GM18499 (cell line): ENCODE data around the gene SECISBP2L.

Experiments
- ATAC-seq: cut with Tn5 transposase; IDR thresholded peaks from one replicate; pipeline ENCODE4 v1.9.1; 2021; ENCODE audit warnings: moderate number of reproducible peaks; ENCODE audit not compliant: insufficient read depth, unreplicated experiment

SECISBP2L gene

DNA sequence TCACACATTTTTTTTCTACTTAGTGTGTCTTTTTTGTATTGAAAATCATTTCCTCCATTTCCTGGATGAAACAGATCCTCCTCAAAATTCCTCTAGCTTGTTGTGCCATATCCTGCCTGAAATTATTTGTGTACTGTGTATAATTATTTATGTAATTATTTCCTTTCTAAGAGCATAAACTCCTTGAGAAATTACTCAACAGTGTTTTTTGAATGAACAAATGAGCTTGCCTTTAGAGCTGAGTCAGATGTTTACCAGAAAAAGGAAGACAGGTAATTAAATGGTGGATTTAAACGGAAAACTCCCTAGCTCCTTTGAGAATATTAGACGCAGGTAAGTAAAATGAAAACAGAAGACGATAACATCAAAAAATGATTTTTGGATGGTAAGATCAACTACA lies 13.2 kb upstream of the SECISBP2L start:
- no peak for ATAC-seq

DNA sequence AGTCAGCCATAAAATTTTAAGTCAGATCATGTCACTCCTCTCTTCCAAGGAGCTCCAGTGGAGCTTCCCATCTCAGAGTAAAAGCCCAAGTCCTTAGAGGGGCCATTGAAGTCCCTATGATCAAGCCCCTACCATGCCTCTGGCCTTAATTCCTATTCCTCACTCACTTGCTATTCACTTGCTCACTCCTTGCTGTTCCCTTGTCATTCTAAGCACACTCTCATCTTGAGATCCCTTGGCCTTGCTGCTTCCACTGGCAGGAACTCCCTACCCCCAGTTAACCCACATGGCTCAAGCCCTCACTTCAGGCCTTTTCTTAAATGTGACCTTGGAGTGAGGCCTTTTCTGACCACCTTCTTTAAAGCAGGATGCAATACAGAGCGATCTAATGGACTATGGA lies 12.3 kb upstream of the SECISBP2L start:
- ATAC-seq, result no peak

DNA sequence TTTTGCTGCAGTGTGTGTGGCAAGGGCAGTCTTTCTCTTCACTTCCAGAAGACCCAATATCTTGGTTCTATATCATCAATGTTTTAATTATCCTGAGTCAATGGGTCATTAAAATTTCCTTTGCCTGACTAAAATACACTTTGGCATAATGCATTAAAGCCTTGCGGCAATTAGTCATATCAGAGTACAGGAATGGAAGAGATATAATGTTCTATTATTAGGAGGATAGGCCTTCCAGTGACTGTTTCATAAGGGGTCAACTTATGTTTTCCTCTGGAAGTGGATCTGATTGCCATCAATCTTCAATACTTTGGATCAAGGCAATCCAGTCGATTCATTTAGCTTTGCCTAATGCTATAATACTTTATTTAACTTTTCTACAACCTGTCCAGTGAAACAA lies 9.4 kb upstream of the SECISBP2L start:
- no peak for ATAC-seq

DNA sequence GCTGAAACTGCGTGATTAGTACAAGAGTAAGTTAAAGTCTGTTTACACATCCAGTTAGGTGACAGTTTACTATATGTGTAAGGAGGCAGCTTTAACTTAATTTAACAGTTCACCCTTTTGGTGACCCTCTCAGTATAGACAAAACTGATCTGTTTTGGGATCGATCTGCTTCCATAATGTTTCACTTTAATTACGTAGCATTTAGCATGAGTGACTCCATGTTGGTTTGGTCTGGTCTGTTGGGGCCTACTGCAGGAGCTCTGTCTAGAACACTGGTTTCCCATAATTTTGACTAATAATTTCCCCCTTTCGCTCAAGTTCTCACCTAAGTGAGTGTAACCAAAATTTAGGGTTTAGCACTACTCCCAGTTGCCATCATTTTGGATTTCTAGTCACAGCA lies 6.4 kb upstream of the SECISBP2L start:
- ATAC-seq, result no peak

DNA sequence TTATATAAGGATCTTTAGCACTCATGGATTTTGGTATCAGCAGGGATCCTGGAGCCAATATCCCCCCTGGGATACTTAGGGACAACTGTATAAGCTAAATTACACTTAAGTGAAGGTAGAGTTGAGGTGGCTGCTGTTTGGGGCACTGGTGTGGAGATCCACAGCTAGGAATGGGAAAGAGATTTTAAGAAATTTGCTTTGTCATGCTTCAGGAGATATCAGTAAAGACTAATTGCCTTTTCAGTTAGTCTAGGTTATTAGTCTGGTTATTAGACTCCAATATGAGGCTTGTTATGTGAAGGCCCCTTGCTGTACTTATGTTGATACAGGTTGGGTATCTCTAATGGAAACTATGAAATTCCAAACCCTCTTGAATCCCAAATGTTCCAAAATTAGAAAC lies 1.2 kb upstream of the SECISBP2L start:
- no peak for ATAC-seq

DNA sequence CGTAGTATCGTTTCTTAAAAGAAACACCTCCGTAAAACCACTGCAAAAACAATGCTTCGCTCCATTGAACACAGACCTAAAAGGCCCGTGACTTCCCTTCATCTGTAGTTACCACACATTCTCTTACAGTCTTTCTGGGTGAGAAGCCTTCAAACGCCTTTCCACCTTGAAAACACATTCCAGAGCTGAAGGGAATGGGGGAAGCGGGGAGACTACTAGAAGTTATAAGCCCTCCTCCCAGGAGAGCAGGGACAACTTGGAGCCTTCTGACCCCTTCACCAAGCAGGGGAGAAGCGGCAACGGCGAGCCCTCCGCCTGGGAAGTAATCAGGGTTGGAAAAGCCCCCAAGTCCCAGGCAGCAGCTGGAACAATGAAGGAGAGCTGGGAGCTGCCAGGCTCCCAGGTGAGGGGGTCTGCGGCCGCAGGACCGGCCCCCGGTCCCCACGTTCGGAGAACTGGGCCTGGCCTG lies 461 bp downstream of the SECISBP2L start:
- peak; percentile 30 for ATAC-seq

DNA sequence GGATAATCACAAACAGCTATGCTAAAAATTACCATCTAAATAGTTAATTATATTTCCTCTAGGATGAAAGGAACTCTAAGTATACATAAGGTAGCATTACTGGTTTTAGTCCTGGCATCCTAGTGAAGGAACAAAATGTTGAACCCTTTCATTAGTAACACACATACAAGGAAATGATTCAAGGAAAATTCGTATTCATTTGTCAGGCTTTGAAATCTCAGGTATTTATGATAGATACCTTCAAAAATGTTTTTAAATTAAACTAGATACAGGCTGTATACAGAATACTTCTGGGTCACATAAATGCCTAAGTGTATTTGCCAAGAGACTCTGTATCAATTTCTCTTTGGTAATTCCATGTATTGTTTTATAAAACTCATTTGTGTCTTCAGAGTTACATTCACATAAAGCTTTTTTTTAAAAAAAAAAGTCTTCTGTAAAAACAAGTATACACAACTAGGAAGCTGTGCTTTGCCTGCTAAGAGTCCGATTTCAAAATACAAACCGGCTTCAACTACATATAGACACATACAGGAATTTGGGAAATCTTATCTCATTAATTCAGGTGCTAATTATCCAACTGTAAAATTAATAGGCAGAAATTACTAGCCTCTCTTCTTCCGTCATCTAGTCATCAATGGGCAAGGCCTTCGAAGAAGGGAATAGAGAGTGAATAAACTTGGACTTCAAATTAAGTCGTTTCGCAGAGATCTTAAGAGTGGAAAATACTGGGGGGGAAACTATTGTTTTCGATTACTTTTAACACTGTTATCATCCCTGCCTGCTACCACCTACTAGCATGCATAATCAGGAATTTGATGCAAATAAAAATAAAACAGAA lies 1.3 kb downstream of the SECISBP2L start:
- no peak for ATAC-seq

DNA sequence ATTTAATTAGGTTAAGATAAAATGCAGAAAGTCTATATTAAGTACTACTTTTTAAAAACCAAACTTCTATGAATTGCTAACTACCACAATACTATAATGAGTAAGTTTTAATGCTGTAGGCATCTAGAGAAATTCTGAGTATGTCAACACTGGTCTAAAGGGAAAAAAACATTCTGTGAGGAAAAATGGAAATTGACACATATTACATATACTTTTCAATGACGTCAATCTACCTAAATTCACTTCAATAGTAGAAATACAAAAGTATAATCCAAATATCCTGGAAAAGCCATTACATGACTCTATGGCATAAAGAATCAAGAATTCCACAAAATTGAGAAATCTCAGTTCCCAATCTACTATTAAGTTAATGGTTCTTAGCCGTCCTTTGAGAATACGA lies 2.2 kb downstream of the SECISBP2L start:
- no peak for ATAC-seq

DNA sequence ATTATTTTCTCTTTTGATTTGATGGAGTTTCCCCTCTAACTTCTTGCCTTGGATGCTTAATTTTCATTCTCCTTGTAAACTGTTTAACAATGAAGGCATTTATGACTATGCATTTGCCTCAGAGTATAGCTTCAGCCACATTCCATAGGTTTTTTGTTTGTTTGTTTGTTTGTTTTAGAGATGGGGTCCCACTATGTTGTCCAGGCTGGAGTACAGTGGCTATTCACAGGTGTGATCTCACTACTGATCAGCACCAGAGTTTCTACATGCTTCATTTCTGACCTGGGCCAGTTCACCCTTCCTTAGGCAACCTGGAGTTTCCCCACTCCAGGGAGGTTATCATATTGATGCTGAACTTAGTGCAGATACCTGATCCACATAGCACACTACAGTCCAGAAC lies 4.1 kb downstream of the SECISBP2L start:
- no peak for ATAC-seq

DNA sequence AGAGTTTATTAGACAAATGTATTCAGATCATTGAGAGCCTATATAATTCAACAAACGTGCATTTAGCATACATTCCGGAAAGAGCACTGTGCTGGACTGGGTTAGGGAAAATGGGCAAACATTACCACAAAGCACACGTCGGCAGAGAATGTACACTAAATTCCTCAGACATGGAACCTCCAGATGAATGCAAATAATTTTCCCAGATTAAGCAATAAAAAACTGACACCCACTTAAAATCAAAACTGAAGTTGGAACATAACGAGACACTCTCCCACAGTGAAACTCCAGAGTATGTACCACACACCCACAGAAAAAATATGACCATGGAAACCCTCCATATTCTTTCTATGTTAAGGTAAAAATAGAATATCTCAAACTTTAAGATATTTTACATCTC lies 4.8 kb downstream of the SECISBP2L start:
- ATAC-seq, result no peak

DNA sequence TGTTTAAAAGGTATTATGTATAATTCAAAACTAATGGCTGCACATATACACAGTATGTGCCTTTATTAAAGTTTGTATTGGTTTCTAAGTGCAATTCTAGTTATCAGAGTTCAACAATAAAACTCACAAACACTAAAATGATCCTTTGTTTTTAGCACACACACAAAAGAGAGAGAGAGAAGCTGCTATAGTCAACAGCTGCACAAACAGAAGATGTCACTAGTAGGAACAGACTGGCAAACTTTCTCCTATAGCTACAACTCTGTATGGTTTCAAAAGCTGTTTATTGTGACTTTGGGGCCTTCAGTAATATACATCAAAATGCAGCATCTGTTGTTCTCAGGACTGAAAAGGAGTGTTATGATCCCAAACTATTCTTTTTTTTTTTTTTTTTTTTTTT lies 6.1 kb downstream of the SECISBP2L start:
- no peak for ATAC-seq

DNA sequence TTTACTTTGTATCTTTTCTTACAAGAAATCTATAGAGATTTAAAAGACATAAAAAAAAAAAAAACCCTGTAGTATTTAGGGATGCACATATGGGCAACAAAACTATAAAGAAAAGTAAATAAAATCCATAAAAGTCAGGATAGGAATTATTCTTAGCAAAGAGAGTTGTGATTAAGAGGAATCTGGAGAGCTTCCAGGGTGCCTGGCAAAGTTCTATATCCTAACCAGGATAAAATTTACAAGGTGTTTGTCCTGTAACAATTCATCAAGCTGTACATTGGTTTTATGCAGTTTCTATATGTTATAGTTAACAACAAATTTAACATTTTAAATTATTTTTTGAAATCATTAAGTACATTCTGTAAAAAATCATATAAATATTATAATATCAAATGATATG lies 7.9 kb downstream of the SECISBP2L start:
- no peak for ATAC-seq

DNA sequence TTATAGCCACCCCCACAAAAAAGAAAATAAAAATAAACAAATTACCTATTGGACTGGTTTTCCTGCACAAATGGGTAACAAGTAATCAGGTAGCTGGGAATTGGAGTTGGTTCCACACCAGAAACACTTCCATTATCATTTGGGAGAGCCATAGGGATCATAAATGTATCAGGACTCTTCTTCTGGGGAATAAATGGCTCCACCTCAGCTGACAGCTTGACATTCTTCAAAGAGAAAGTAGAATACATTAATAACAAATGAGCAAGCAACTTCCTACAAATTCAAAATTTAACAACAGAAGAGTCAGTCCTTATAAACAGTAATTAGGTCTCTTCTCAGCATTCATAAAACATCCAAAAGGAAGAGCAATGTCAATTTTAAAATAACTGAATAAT lies 8.7 kb downstream of the SECISBP2L start:
- no peak for ATAC-seq

DNA sequence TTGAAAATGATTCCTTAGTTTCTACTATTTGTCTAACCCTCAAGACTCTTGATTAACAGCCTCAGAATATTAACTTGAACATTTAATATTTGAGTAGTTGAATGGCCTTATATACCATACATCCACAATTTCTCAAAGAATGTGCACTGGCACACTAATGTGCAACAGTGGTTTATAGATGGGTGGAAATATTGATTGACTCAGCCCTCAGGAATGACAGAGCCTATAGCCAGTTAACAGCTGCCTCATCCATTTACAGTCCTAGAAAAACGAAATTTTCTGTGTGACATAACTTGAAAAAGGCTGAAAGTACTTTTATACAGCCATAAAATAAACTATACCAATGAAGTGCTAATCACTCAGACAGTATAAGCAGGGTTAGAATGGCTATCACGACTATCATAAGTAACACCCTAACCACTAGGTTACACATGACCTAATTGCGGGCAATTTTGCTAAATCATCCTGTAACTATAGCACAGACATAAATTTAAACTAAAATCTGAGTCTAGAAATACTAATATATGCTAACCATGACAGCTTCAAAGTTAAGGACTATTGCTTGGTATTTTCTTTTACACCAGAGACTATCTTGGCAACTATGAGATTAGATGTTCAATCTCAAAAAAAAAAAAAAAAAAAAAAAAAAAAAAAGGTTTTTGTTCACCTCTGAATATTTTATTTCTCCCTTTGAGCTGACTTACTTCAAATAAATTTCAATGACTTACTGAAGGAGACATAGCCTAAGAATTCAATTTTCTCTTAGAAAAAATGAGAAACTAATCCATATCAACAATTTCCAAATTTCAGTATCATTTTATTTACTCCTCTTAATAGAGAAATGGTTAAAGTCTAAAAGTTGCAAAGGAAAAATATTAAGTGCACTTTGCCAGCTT lies 9.3 kb downstream of the SECISBP2L start:
- ATAC-seq, result no peak

DNA sequence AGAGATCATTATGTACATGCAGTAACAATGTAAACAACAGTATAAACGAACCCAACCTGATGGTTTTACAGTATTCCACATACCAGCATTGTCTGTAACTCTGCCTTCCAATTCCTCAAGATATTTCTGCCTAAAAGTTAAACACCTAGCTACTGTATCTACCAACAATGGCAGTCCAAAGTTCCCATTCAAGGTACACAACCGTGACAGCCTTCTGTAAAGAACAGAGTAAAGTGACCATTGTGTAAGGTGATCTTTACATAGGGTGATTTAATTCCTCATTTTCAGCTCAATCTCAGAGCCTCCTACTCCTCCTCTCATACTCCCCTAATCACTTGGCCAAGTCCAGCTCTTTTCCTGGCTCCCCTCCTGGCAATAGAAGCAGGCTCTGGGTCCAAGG lies 10.4 kb downstream of the SECISBP2L start:
- ATAC-seq, result no peak

DNA sequence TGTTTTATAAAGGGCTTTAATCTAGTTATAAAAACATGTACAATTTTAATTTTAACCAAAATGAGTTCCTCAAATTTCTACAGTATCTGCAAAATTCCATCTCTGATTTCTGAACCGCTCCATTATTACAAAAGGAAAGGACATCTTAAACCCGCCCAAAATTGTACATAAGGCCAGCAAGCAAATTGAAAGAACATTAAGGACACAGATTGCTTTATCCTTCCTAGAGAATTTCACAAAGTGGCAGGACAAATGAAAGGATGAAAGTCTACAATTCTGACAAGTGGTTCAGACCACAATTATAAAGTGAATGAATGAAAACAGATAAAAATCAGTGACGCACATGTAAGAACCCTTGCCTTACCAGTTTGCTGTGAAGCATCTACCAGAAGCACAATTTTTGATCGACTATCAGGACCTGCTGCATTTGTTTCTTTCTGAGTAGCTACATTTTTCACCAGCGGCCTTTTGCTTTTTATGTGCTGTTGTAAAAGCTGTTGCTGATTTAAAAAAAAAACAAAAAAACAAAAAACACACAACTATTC lies 13.6 kb downstream of the SECISBP2L start:
- no peak for ATAC-seq

DNA sequence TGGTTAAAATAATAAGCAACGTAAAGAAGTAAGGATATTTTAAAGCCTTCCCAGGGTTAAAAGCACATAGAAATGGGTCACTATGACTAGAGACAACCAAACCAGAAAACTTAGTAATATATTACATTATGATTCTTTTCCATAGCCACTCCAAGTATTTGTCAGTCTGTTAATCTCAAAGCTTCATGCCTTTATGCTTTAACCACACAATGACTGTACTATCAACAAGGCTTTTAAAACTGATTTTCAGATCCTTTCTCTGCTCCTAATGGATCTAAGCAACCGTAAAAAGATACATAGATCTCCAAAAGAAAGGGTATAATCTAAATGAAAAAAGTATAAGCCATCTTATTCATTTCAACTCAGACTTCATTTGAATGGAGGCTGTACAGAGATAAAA lies 14.4 kb downstream of the SECISBP2L start:
- ATAC-seq, result no peak

DNA sequence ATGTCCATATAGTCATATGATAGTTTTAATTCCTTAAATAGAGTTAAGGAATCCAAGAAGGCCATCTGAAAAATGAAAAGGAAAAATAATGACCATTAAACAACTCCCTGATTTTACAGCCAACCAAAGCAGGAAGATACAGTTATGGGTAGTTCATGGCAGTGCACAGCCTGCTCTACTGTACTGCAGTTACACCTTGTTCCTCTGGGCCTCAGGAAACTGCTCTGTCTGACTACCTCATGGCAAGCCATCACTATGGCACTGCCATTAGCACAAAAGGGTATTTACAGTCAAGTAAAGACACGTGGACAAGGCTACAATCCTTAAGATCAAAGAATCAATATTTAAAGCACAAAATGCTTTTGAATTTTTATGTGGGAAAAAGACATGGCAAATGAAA lies 19.5 kb downstream of the SECISBP2L start:
- ATAC-seq, result no peak

DNA sequence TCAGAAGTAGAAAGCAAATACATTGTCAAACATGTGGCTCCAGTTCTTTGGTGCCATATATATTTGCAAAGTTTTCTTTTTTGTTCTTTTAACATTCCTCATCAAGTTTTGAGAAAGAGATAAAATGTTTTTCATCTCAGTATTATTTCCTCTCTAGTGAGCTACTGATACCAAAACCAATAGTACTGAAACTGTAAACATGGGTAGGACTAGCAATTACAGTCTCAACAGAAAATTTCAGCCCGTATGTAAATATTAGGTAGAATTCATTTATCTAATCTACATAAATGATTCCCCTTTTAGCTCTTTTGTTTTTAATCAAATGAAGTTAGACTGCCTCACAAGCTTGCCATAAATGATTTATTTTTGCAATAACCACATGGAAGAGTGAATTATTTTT lies 21.4 kb downstream of the SECISBP2L start:
- ATAC-seq, result no peak

DNA sequence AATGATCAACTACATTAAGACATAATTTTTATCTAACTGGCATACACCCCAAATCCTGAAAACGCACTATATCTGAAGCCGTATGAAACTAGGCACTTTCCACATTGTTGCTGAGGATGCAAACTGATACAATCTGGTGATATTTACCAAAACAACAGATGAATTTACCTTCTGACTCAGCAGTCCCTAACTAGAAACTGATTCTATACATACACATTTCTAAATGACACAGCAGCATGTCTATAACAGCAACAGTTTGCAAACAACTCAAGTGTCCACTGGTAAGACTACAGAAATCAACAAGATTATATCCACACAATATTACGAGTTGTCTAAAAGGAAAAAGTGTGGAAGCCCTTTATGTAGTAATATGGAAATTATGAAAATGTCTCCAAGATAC lies 22.9 kb downstream of the SECISBP2L start:
- peak; percentile 71 for ATAC-seq

DNA sequence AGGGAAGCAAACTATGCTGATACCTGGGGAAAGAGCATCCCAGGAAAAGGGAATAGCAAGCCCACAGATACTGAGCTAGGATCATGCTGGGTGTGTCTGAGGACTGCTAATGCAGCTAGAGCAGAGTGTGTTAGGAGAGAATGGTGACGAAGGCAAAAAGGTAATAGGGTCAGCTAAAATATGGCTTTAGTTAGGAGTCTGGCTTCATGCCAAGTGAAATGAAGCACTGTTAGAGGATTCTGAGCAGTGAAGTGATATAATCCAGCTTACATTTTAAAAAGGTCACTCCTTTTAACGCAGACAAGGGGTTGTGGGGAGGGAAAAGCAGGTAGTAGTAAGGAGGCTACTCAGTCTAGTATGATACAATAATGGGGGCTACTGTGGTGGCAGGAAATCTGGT lies 30.4 kb downstream of the SECISBP2L start:
- no peak for ATAC-seq
